HG03442 (cell line): ENCODE data around the gene TWIST1.

Experiments
- ATAC-seq: cut with Tn5 transposase; IDR thresholded peaks from one replicate; pipeline ENCODE4 v1.9.1; 2021; ENCODE audit warnings: mild to moderate bottlenecking, moderate library complexity; ENCODE audit not compliant: unreplicated experiment

The TWIST1 gene

DNA sequence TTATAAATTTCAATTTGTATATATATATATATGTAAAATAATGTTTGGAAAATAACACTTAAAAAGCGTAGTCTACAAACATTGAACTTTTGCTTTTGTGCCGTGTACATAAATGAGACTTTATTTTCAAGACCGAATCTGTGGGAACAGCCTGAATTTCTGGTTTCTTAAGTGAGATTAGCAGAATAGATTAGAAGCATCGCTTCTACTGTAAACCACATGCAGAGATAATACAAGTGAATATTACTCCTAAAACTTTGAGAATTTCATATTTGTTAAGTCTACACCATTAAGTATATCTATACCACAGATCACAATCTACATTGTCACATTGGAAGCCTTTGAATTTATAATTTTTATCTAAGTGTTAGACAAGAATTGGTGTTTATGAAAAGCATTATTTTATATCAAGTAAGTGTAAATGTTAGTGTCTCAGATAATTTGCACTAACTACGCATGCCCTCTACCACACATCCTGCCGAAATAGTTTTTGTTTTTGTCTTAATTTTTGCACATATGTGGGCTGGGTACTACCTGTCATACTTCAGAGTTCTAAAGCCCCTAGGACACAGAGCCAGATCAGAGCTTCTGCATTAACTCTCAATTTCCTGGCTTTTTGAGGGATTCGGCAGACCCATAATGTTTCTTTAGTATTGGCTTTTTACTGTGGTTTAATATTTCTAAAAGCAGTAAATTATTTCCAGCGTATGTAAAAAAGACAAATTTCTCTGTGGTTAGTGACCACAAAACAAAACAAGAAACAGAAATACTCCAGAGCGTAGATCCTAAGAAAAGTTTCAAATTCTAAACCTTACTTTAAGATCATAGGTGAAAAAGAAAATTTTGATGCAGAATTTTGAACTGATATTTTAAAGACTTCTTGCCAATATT, 20.0 kb downstream of the TWIST1 start:
- no peak for ATAC-seq

DNA sequence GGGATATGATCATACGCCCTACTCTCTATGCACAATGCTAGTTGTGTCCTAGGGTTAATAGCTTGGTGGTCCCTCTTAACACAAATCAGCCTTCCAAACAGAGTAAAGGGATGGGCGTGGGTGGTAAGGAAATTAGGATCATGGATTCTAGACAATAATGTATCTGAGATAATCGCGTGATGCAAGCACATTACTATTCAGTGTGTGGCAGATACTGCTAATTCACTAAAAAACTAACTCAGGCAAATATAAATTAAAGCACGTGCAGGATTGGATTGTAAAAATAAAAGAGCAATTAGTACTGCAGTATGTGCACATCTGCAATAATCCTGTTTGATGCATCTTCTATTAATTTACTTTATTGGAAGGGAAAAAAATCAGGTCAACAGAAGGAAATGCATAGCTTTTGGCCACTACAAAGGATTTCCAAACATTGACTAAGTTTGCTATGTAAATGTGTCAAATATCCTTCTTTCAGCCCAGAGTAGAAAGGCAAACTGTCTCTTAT, 22.0 kb downstream of the TWIST1 start:
- no peak for ATAC-seq

DNA sequence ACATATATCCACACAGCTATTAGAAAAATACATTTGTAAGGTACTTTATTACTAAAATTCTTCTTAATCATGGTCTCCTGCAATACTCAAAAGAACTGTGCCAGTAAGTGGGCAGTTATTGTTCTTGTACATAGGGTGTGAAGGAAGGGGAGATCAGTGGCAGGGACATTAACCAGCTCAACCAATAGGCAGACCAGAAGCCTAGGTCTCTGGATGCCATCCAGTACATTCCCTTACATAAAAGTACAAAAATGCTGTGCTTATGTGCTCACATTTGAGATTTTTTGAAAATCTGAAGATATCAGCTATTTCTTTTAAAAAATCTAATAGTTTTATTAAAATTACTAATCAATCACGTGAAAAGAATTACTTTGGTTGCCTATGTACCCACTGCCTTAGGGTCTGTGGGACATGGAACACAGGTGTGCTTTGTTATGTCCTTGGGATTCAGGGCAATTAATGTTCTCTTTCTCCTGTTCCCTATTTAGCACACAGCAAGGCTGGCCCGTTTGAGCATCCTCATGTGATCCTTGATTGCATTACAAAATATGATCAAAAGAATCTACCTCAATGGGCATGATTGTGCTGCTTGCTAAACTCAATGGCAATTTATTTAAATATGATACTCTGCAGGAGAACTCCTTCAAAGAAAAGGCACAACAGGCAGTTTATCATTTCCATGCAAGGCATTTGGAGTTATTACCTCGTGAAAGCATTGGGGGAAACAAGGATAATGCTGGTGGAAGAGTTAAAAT, 22.7 kb downstream of the TWIST1 start:
- ATAC-seq, result no peak

DNA sequence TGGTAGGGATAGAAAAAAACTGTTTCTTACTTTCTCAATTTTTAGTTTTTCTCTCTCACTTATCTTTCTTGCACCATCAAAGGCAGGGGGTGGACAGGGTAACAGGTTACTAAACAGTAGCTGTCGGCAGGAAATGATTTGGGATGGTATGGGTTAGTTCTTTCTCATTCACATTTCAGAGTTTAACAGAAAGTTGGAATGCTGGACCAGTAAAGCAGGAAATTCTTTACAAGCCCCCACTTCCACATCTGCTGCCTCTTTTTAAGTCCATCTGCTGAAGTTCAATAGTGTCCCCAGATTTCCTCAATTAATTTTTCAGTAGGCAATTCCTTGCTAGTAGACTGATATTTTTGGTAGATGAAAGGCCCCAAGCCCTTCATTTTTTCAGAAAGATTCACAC, 23.3 kb downstream of the TWIST1 start:
- no peak for ATAC-seq

DNA sequence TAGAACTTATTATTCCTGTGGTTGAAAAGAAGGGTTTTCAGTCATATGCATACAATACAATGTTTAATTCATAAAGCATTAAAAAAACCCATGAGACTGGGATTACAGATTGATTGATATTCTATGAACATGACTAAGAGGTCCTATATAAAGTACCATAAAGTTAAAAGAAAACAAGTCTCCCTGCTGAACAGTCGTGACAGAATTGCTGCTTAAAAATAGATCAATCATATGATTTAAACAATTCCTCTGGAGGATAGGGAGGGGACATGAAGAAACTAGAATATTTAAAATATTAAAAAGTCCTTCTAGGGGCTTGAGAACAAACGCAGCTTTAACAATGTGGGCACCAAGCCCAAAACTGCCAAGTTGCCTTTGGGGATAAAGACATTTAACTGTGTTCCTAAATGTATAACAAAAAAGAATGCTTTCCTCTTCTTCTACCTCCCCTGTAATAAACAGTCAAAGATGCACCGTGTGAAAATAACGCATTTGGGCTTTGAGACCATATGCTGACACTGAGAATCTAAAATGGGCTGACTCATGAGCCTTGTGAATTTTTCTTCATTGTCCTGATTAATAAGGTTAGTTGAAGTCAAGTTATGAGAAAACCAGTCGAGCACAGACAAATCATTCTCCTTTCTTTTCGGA, 25.8 kb downstream of the TWIST1 start:
- ATAC-seq, result no peak

DNA sequence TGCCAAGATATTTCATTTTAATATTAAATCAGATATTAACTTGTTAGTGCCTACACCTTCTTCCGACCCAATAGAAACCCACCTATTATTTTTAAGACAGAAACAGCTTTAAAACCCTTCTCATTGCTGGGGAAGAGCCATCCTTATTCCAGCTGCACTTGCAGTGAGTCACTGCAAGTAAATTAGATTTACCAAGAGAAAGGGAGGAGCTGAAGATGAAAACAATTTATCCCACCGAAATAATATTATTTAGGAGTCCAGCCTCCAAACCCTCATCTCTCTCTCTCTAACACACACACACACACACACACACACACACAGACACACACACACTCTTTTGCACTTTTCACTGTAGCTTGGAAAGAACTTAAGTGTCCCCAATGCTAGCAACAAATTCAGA, 26.9 kb downstream of the TWIST1 start:
- ATAC-seq, result no peak

DNA sequence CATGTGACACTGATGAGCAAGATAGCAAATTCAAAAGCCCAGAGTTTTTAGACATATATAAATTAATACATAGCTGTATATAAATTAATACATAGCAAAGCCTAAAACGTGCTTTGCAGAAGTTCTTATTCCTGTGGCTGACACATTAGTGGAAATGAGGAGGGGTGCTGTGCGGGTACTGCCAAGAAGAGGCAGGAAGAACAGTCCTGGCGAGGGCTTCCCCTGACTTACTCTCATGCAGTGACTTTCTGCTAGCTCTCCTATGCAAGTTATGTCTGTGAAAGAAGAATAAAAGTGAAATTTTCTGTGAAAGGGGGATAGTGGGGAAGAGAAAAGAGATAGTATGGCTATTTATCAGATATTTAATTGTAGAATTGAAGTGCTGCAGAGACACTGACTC, 27.6 kb downstream of the TWIST1 start:
- no peak for ATAC-seq

DNA sequence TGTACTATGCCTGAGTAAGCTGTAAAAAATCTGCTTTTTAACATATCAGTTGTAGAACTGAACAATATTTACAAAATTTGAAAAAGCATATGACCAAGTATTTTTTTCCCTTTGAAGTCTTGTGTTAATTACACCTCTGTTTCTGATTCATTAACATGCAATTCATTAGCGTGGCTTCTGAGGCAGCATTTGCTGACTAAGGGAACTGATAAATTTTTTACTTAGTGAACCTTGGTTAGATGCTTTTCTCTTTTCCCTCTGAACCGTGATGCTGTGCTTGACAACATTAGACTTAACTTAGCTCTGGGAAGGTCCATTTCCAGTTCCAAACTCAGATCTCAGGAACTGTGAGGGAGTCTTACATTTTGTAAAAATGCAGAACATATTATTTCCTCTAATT, 28.1 kb downstream of the TWIST1 start:
- no peak for ATAC-seq

DNA sequence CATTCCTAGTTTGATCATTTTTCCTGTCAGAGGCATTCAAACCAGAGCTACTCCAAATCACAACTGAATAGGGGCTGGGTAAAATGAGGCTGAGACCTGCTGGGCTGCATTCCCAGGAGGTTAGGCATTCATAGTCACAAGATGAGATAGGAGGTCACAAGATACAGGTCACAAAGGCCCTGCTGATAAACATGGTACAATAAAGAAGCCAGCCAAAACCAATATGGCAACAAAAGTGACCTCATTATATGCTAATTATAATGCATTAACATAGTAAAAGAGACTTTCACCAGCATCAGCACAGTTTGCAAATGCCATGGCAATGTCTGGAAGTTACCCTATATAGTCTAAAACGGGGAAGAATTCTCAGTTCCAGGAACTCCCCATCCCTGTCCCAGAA, 37.3 kb downstream of the TWIST1 start:
- no peak for ATAC-seq

DNA sequence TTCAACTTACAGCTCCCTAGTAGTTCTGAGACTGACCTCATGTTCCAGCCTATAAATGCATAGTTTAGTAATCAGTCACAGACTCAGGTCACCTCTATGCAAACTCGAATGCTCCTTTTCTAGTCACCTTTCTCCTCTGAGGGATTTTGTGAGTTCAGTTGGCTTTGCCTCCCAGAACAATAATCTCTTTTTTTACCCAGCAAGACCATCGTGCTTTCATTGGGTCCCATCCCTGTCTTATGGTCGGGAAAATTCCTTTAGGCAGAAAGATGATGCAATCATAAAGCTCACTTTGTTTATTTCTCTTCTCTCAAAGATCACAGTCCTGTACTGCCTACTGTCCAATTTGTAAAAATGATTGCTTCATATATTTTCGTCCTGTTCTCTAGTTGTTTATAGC, 38.4 kb downstream of the TWIST1 start:
- no peak for ATAC-seq

DNA sequence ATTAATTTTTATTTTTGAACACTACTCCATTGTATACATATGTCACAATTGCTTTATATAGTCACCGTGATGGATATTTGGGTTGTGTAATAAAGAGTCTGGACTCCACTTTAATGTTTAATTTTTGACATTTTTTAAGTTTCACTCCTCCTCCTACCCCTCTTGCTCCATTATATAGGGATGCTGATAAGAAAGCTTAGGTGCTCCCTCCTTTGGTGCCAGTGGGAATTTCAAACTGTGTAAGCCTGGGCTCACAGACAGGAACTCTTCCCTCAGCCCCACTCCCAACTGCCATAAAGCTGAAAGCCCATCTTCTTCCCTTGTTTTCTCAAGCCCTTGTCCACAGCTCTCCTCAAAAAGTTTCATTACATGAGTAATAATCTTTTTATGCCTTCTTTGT, 47.6 kb downstream of the TWIST1 start:
- ATAC-seq, result no peak

DNA sequence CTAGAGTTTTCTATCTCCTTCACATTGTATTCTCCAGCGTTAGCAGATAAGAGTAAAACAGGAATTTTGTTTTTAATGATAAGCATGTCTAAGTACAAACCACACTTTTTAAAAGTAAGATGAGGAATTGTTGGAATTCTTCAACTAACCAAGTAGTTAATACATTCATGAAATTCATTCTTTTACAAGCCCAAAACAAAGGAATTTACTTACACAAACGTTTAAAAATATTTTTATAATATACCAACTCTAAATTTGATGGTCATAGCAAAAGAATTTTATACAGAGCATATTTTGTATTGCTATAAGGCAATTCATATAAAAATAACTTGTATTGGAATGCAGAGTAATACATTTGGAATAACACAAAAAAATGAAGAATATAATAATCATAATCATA, 51.3 kb downstream of the TWIST1 start:
- no peak for ATAC-seq
